Glomerular visceral epithelial cell (primary cell): ENCODE measurements around the gene B3GNT4.
"Not testable (repeated sequence)": the region's sequence is repeated elsewhere in the genome, so short reads cannot be mapped to it uniquely, and the experiment has no call there.

Source experiments
- DNase-seq: peaks from one replicate; pipeline ENCODE4 v3.0.0-alpha.2; 2016; ENCODE audit errors: extremely low spot score

Gene B3GNT4

DNA sequence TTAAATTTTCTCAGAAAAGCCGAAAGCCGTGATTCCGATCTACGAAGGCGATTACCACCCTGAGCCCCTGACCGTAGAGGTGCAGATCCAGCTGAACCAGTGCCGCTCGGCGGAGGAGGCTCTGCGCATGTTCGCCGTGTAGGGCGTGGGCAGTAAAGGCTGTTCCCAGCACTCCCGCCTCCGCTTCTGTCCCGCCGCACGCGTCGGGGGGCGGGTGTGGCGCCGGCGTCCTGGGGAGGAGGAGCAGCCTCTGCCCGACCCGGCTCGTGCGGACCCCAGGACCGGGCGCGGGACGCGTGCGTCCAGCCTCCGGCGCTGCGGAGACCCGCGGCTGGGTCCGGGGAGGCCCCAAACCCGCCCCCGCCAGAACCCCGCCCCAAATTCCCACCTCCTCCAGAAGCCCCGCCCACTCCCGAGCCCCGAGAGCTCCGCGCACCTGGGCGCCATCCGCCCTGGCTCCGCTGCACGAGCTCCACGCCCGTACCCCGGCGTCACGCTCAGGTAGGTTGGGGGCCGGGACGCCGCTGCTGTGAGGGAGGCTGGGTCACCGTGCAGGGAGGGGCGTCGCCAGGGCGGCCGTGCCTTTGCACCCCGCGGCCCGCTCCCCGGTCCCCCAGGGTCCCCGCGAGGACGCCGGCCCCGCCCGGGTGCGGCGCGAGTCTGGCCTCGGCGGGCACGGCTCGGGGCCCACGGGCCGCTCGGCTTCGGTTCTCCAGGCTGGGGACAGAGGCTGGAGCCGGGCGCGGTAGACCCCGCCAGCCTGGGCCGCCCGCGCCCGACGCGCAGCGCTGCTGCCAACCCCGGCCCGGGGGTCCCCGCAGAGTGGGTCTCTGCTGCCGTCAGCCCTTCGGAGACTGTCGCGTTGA is at the start of gene B3GNT4:
TSS of gene B3GNT4 (plus strand) at position 409 of the 866 bp plus-strand sequence. CDS start 910 bp downstream, outside the sequence.
- peak; percentile 65 for DNase-seq

DNA sequence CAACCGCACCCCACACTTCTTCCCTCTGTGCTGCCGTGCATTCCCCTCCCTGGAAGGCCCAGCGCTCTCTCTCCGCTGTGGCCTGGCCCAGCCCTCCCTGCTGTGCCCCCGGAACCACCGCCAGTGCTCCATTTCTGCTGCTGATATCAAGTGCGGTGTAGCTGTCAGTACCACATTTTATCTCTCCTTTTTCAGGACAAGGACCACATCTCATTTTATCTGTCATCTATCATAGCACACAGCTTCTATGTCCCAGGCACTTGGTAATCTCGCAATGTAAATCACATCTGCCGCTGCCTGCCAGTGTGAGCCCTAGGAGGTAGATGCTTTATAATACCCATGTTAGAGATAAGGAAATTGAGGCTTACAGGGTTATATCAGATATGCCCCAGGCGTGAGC is 47.8 kb upstream of the B3GNT4 start:
- no peak for DNase-seq

DNA sequence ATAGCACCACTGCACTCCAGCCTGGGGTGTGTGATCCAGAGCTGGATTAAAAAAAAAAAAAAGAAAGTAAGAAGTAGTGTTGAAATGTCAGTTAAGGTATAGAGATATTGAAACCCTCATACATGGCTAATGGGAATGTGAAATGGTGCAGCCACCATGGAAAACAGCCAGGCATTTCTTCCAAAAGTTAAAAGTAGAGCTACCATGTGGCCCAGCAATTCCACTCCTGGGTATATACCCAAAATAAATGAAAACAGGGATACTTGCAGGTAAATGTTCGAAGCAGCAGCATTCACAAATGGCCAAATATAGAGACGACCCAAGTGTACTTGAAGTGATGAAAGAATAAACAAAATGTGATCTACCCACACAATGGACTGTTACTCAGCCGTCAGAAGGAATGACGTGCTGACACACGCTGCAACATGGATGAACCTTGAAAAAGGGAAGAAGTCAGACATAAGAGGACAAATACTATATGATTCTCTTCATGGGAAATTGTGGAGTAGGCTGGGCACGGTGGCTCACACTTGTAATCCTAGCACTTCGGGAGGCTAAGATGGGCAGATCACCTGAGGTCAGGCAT is 44.7 kb upstream of the B3GNT4 start:
- no peak for DNase-seq

DNA sequence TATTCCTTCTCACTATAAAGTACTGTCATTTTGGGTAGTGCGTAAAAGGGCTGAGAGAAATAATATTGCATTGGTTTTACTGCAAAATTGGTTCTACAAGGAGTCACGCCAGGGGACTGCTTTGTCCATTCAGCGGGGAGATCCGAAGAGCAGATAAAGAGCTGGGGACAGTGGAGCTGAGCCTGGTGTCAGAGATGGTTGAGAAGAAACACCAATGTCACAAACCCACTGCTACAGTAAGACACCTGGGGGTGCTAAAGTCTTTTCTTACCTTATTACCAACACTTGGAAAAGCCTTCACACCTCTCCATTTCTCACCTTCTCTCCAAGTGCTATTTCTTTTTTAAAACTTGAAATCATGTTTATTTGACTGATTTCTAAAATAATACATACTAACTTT is 43.6 kb upstream of the B3GNT4 start:
- no peak for DNase-seq

DNA sequence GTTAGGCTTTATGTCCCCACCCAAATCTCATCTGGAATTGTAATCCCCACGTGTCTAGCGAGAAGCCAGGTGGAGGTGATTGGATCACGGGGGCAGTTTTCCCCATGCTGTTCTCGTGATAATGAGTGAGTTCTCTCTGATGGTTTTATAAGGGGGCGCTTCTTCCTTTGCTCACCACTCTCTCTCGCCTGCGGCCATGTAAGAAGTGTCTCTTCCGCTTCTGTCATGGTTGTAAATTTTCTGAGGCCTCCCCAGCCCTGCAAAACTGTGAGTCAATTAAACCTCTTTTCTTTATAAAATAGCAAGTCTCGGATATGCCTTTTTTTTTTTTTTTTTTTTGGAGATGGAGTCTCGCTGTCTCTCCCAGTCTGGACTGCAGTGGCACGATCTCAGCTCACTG is 42.7 kb upstream of the B3GNT4 start:
- no peak for DNase-seq

DNA sequence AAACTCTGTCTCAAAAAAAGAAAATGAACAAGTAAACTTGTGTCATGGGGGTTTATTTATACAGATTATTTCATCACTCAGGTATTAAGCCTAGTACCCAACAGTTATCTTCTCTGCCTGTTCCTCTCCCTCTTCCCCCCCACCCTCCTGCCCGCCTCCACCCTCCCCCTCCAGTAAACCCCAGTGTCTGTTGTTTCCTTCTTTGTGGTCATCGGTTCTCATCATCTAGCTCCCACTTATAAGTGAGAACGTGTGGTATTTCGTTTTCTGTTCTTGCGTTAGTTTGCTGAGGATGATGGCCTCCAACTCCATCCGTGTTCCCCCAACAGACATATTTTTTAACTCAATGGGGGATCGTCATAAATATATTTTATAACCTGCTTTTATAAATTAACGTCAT is 41.8 kb upstream of the B3GNT4 start:
- no peak for DNase-seq

DNA sequence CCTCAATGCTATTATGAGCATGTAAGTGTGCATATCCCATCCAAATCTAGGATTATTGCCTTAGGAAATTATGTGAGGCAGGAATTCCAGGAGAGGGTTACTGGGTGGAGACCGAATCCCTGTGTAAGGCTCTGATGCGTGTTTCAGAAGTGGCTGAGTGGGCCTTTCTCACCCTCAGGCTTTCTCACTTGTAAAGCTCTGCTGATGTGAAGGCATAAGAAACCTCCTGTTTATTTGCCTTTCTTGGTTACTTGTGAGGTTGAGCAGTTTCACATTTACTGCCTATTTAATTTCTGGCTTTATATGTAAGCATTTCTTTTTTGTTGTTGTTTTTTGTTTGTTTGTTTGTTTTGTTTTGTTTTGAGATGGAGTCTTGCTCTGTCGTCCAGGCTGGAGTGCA is 40.5 kb upstream of the B3GNT4 start:
- no peak for DNase-seq

DNA sequence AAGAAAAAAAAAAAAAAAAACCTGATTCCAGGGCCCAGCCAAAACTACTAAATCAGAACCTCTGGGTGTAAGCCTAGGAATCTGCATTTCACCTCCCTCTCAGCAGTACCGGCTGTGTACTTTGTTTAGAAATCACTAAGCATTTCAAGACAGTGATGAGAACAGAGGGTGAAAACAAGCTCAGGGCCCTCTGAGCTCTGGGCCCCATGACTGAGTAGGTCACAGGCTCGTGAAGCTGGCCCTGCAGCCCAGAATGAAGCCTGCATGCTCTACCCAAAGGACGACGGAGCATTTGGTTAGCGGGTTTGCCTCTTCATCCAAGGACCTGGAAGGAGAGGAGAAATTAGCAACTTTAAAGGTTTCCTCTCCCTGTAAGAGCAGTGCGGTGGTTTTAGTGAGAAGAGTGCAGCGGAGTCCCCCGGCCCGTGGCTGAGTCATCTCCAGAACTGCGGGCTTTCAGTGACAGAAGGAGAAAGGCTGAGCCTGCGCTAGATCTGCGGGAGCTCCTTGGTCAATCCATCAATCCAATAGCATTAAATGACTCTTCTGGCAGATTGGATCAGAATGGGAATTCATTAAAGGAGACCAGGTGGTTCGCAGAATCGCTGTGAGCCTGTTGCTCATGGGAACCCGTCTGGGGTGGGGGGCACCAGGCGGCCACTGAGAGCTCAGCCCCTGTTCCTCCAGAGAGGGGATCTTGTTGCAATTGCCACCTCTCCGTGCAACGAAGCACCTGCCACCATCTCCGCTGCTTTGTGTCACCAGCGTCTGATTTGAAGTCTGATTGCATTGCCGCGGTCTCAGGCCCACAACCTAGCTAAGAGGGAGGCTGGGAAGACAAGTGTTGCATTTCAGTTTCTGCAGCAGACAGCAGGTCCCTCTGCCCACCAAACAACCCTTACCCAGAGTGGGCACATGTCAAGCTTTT is 36.8 kb upstream of the B3GNT4 start:
- no peak for DNase-seq

DNA sequence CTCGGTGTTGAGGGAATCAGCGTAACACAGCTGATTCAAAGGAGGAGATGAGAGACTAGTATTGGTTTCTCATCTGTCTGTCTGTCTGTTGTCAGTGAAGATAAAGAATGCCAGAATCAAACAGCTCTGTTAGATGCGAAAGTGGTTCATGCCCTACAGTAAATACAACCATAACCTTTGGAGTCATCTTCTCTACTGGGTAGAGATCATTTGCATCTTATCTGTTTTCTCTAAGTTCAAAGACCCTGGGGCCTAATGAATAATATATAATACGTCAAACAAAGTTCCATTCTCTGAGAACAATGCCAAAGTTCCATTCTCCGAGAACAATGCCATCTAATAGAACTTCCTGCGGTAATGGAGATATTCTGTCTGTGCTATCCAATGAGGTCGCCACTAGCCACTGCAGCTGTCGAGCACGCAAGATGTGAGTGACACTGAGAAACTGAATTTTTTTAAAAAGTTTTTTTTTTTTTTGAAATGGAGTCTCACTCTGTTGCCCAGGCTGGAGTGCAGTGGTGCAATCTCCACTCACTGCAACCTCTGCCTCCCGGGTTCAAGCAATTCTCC is 36.1 kb upstream of the B3GNT4 start:
- no peak for DNase-seq

DNA sequence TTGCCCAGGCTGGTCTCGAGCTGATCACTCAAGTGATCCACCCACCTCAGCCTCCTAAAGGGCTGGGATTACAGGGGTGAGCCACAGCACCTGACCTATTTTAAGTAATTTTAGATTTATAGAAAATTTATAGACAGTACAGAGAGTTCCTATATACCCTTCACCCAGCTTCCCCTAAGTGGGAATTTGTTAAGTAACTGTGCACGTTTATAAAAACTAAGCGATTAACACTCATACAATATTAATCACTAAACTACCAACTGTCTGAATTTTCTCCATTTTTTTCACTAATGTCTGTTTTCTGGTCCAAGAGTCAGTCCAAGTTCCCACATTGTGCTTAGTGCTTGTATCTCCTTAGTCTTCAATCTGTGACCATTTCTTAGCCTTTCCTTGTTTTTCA is 35.0 kb upstream of the B3GNT4 start:
- DNase-seq, result no peak

DNA sequence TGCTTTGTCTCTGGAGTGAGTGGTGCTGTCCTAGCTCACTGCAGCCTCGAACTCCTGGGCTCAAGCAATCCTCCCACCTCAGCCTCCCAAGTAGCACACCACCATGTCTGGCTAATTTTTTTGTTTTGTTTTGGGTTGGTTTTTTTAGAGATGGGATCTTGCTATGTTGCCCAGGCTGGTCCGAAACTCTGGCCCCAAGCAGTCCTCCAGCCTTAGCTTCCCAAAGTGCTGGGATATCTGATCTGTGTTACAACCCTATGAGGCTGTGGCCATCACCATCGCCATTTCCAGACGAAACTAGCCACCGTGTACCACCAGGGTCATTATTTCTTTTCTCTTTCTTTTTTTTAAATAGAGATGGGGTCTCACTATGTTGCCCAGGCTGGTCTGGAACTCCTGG is 32.1 kb upstream of the B3GNT4 start:
- DNase-seq, result no peak

DNA sequence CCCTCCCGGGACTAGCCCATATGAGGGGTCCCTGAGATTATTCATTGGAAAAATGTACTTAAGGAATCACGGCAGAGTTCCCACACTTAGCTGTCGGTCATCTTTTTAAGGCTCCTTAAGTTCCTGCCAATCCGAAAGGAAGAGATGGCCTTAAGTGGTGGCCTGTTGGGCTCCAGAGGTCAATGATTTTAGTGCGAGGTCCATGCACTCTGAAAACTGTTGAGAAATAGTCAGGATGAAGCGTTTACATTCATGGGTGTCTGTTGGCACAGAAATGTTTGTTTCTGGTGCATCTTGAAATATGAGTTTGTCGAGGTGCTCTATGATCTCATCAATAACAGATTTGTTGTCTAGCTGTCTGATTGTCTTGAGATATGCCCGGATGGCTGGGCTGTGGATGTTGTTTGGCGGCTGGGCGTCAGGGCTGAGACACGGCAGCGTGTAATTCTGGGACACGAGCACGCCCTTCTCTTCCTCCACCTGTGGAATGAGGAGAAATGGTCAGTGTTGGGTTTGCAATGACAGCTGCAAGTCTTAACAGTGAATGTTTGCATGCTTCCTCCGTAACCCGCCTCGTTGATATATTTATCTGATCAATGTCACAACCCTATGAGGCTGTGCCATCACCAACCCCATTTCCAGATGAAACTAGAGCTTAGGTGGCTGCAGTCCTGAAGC is 31.1 kb upstream of the B3GNT4 start:
- no peak for DNase-seq

DNA sequence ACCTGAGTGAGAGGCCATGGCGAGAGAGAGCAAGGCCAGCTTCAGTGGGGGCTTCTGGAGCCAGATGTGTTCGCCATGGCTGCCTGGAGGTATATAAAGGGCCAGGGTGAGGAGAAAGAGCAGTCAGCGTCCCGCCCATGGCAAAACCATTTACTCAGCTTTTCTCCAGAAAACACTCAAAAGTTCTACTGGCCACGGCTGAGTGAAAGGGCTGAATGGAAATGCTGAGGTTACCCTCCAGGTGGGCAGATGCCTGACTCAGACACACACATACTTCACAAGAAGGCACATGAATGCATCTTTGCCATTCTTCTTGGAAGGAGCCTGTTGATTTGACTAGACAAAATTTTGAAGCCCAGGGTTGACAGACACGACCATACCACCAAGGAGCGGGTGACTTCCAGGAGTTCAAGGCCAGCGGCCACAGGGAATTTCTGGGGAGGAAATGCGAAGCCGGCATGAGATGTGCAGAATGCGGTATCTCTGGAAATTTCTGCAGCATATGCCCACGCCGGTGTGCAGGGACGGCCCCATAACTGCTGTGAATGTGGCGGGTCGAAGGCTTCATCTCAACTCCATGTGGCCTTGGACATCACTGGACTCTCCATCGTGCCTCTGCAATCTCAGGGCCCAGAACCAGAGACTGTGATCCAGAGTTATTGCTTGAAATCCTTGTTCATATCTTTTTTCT is 29.2 kb upstream of the B3GNT4 start, which contains the start of gene IL31:
TSS of gene IL31 (minus strand) at position 67 of the 691 bp plus-strand sequence. CDS start at position 18, 49 bp downstream.
- no peak for DNase-seq

DNA sequence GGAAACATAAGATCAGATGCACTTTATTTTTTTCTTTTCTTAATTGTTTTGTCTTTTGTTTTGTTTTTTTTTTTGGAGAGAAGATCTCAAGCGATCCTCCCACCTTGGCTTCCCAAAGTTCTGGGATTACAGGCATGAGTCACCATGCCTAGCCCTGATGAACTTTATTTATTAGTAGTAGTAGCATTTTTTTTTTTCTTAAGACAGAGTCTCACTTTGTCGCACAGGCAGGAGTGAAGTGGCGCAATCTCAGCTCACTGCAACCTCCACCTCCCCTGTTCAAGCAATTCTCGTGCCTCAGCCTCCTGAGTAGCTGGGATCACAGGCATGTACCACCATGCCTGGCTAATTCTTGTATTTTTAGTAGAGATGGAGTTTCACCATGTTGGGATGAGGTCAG is 27.0 kb upstream of the B3GNT4 start:
- not testable (repeated sequence) for DNase-seq

DNA sequence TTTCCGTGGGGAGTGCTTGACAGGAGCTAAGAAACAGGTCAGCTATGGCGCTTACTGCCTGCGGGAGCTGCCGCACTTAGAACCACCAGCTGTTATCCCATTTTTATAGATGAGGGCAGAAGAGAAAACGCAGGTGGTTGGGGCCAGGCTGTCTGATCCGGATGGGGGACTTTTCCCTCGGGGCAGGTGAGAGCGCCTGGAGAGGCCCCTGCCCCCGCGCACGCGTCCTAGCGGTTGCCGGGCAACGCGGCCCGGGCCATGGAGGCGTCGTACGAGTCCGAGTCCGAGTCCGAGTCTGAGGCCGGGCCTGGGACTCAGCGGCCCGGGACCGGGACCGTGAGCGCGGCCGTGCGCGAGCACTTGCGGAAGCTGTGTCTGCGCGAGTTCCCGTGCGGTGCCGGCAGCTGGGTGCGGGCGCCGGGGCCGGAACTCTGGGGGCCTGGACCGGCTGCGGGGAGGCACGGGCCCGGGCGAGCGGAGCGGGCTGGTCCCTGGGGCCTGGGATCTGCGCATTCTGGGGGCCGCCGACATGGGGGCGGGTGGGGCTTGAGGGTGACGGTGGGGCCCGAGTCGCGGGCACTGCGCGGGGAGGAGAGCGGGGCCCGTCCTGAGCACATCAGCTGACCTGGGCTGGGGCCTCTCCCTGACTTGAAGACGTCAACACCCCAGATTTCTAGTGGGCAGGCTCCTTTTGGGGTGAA is 20.5 kb upstream of the B3GNT4 start, which contains the start of gene LRRC43:
TSS of gene LRRC43 (plus strand) at position 237 of the 701 bp plus-strand sequence. CDS start at position 259, 22 bp downstream.
- no peak for DNase-seq

DNA sequence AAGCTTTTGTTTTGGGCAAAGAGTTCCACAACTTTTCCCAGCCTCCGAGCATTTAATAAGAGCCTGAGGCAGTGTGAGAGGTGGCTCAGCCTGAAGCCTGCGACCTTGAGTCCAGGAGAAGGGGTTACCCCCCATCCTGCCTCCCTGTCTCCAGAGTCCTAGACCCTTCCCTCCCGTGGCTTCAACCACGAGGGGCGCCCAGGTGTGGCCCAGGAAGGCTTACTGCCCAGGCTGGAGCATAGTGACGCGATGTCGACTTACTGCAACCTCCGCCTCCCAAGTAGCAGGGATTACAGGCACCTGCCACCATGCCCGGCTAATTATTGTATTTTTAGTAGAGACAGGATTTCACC is 19.9 kb upstream of the B3GNT4 start:
- no peak for DNase-seq

DNA sequence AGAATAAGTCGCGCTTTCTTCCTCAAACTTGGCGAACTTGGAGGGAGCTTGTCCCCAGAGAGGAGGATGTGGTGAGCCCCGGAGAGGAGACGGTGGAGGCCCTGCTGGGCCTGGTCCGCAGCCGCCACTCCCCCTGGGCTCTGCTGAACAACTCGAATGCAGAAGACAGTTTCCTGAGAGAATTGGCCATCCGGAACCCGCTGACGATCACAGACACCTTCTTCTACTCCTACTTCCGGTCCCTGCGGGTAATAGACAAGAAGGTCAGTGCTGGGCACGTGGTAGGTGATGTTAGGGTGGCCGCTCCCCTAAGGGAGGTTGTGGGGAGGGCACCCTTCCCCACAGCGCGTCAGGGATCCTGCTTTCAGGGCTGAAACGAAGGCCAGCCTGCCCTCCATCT is 19.0 kb upstream of the B3GNT4 start:
- no peak for DNase-seq

DNA sequence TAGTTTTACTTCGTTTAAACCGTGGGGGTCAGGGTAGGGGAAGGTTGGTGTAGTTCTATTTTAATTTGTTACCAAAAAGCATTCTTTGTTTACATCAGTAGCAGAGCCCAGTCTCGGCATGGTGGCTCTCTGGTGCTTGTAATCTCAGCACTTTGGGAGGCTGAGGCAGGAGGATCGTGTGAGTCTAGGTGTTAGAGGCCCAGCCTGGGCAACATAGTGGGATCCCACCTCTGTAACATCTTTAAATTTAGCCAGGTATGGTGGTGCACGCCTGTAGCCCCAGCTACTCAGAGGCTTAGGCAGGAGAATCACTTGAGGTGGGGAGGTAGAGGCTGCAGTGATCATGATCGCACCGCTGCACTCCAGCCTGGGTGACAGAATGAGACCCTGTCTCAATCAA is 18.4 kb upstream of the B3GNT4 start:
- DNase-seq, result no peak

DNA sequence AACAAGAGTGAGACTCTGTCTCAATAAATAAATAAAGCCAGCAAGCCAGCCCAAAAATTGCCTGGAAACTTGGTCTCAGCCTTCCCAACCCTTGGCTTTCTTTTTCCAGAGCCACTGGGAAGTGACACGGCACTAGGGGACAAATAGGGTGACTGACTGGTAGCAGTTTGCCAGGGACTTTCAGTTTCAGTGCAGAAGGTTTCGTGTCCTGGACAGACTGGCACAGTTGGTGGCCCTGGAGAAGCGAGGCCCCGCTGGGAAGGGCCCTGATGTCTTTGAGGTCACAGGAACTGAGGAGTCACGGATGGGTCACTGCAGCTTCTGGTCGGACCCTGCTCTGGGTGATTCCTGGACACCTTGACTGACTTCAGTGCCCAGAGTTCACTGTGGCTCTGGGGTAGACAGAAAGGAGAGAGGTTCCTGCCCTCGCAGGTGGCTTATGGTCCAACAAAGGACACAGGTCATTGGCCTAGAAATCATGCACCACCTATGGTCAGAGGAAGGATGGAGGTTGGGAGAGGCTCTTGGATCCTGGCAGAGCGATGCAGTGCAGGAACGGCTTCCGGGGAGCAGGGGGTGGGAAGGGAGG is 17.9 kb upstream of the B3GNT4 start:
- no peak for DNase-seq

DNA sequence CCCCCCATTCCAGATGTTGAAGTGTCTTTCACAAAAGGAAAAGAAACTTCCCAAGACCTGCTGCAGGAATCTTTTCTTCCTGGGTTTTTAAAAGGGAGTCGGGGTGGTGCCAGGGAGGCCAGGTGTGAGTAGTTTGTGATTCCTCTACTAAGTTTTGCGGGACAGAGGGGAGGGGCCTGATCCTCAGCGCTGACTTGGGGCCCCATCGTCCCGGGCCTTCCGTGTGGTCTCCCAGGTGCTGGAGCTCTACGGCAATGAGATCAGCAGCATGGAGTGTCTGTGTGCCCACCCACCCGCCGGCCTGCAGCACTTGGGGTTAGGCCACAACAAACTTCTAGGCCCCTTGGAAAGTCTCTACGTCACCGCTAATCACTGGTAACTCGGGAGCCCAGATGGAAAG is 16.0 kb upstream of the B3GNT4 start:
- no peak for DNase-seq
